Measurements from ENCODE around the gene HRNR.

Gene HRNR

DNA sequence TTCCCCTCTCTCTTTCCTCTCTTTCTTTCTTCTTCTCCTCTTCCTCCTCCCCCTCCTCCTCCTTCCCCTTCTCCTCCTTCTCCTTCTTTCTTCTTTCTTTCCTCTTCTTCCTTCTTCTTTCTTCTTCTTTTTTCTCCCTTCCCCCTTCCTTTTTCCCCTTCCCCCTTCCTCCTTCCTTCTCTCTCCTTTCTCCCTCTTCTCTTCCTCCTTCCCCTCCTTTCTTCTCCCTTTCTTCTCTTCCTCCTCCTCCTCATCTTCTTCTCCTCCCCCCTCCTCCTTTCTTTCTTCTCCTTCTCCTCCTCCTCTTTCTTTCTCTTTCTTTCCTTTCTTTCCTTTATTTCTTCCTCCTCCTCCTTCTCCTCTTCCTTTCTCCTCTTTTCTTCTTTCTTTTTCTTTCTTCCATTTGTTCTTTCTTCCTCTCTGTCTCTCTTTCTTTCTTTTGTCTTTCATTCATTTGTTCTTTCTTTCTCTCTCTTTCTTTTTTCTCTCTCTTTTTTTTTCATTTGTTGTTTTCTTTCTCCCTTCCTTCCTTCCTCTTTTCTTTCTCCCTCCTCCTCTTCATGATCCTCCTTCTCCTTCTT lies 26.5 kb downstream of the HRNR start:
- no peak for TF ChIP-seq GABPA (IDR thresholded peaks at IDR 0.05; ENCODE audit: low read depth)
- TF ChIP-seq CTCF (IDR thresholded peaks at IDR 0.05; ENCODE audit: insufficient read depth, low read length), result no peak
- H3K4me3 ChIP-seq (replicated peaks; ENCODE audit: insufficient read depth, low read length), result no peak overlapping the region
- no peaks in the 10 kb centered on the region for H3K27me3 ChIP-seq (ENCODE audit: insufficient read depth, poor library complexity, severe bottlenecking)
- no peak for DNase-seq (ENCODE audit: low read depth in 1 of 2, low spot score in 1 of 2)
- H3K27ac ChIP-seq (replicated peaks), result no peak overlapping the region

DNA sequence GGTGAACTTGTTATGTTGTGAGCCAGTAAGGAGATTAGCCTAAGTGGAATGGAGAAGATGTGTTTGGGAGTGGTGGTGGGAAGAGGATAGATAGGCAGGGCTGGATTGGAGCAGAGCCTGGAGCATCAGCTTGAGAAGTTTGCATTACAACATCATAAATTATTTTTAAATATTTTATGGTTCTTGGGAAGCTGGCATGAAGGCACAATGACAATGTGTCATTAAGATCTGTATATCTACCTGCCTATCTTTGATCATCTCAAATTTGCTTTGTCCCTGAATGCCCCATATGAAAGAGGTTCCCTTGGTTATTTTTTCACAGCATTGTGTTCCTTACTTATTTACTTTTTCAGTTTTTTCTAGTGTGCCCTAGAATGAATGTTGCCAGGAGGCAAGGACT lies 32.3 kb downstream of the HRNR start:
- no peak overlapping the region for H3K4me3 ChIP-seq (replicated peaks; ENCODE audit: insufficient read depth, low read length)
- no peak overlapping the region for H3K27ac ChIP-seq (replicated peaks)
- peaks cover 2% of the 10 kb centered on the region for H3K27me3 ChIP-seq (ENCODE audit: insufficient read depth, poor library complexity, severe bottlenecking)
- no peak for DNase-seq (ENCODE audit: low read depth in 1 of 2, low spot score in 1 of 2)
- TF ChIP-seq POLR2AphosphoS5 (IDR thresholded peaks at IDR 0.05; ENCODE audit: low read depth), result no peak
- TF ChIP-seq SPI1 (IDR thresholded peaks at IDR 0.05; ENCODE audit: borderline replicate concordance, low read depth), result no peak
- no peak for TF ChIP-seq REST (IDR thresholded peaks at IDR 0.05; ENCODE audit: insufficient replicate concordance, low read depth)
- no peak for TF ChIP-seq GABPA (IDR thresholded peaks at IDR 0.05; ENCODE audit: low read depth)
- TF ChIP-seq CTCF (IDR thresholded peaks at IDR 0.05; ENCODE audit: insufficient read depth, low read length), result no peak

DNA sequence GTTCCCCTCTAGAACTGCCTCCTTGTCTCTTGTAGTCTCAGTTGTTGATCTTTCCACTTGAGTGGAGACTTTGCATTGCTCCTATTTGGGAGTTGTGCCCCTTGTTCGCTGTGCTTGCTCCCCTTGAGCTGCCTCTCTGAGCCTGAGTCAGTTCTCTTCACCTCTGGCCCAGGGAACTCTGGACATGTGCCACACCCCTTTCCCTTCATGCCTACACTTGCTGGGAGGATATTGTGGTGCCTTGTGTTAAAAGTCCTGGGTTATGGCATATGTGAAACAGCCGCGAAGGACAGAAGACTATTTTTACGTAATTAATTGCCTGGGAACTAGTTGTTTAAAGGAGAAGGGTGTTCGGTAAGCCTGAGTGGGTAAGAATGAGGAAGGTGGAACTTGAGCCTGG lies 32.7 kb downstream of the HRNR start:
- peaks cover 2% of the 10 kb centered on the region for H3K27me3 ChIP-seq (ENCODE audit: insufficient read depth, poor library complexity, severe bottlenecking)
- no peak overlapping the region for H3K27ac ChIP-seq (replicated peaks)
- DNase-seq (ENCODE audit: low read depth in 1 of 2, low spot score in 1 of 2), result no peak
- no peak overlapping the region for H3K4me3 ChIP-seq (replicated peaks; ENCODE audit: insufficient read depth, low read length)
- TF ChIP-seq SPI1 (IDR thresholded peaks at IDR 0.05; ENCODE audit: borderline replicate concordance, low read depth) (no peak), POLR2AphosphoS5 (IDR thresholded peaks at IDR 0.05; ENCODE audit: low read depth) (no peak), CTCF (IDR thresholded peaks at IDR 0.05; ENCODE audit: insufficient read depth, low read length) (no peak), REST (IDR thresholded peaks at IDR 0.05; ENCODE audit: insufficient replicate concordance, low read depth) (no peak)

DNA sequence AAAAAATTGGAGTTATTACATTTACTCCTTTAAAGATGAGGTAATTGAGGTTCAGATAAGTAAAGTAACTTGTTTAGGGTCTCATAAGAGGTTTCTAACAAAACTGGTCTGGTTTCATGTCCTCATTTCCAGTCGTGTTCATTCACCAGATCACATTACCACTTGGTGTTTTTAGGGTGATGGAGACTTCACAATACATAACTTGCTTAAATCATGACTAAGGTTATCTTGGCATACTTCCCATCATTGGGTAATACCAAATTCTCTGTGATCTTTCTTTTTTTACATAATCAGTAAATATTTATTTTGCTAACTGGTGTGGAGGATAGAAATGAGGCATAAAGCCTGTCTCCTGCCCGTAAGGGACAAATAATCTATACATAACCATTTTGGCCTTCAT lies 33.4 kb downstream of the HRNR start:
- no peak overlapping the region for H3K27ac ChIP-seq (replicated peaks)
- H3K4me3 ChIP-seq (replicated peaks; ENCODE audit: insufficient read depth, low read length), result no peak overlapping the region
- DNase-seq (ENCODE audit: low read depth in 1 of 2, low spot score in 1 of 2), result no peak
- no peak for TF ChIP-seq POLR2AphosphoS5 (IDR thresholded peaks at IDR 0.05; ENCODE audit: low read depth)
- TF ChIP-seq SPI1 (IDR thresholded peaks at IDR 0.05; ENCODE audit: borderline replicate concordance, low read depth), result no peak
- H3K27me3 ChIP-seq (ENCODE audit: insufficient read depth, poor library complexity, severe bottlenecking), result peaks cover 2% of the 10 kb centered on the region

All from HL-60 (cell line).